ENCODE measurements around the gene KCNA1. TPM values are rescaled to one million over a fixed set of nuclear protein-coding genes. Genes with fewer than 3 reads are reported as not detected.
"Not testable (repeated sequence)": the region's sequence is repeated elsewhere in the genome, so short reads cannot be mapped to it uniquely, and the experiment has no call there.

KCNA1 gene
- 0.83 and 2.2 TPM in 2 replicates for total RNA-seq (2014; rRNA removed)
- polyA plus RNA-seq (2012), result 0.01 TPM

GRCh38 chr12:4909734-4910501, at the start of gene KCNA1:
TSS of gene KCNA1 (plus strand) at chr12:4909905. CDS start at chr12:4911379, 1,474 bp downstream.
- DNase-seq (ENCODE audit: low read depth), result no peak

DNA sequence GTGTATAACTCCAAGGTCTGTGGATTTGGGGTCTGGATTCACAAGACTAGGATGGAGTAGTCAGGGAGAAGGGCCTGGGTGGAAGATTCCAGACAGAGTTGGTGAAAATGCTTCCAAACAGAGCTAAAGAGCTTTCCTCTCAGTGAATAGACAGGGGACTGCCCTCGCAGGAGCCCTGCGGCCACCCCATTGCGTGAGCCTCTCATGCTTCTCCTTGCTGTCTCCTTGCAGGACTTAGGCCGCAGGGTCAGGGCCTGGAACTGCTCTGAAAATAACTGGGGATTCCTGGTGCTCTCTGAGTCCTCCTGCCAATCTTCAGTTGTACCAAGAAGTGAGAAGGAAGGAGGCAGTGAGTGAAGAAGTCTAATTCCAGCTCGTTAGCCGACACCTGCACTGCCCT, 49.0 kb upstream of the KCNA1 start:
- DNase-seq (ENCODE audit: low read depth), result no peak

- no peak for DNase-seq (ENCODE audit: low read depth)
Measured at GRCh38 chr12:4862809-4863208, 46.9 kb upstream of the KCNA1 start.

GRCh38 chr12:4864575-4864974, 45.1 kb upstream of the KCNA1 start:
- DNase-seq (ENCODE audit: low read depth), result no peak

DNA sequence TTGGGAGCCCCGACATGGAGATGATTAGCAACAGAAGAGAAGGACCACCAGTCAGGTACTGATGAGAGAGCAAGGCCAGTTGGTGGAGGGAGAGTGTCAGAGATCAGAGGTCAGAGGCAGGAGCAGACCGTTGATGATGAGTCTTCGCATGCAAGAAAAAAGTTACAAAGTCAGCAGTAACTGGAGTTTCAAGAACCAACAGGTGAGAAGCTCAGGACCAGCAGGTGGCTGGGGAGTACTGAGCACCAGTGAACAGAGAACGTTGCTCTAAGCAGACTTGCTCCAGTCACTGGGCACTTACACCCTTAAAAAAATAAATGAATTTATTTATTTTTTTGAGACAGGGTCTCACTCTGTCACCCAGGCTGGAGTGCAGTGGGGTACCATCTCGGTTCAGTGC, 44.5 kb upstream of the KCNA1 start:
- no peak for DNase-seq (ENCODE audit: low read depth)

DNA sequence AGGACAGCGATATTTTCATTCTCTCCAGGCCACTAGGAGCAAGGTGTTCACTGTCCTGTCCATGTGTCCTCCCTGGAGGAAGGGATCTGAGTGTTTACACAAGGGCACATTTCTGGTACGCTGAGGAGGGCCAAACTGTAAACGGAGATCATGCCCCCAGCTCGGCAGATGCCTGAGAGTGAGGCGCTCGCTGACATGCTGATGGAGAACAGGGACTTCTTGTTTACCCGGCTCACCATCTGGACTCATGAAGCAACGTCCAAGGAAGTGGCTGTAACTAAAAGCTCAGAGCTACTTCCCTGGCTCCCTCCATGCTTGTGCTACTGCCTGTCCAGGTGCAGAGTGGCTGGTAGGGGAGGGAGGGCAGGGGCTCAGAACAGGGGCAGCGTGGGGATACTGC, 43.4 kb upstream of the KCNA1 start:
- no peak for DNase-seq (ENCODE audit: low read depth)

GRCh38 chr12:4867384-4867783, 42.3 kb upstream of the KCNA1 start:
- no peak for DNase-seq (ENCODE audit: low read depth)

DNA sequence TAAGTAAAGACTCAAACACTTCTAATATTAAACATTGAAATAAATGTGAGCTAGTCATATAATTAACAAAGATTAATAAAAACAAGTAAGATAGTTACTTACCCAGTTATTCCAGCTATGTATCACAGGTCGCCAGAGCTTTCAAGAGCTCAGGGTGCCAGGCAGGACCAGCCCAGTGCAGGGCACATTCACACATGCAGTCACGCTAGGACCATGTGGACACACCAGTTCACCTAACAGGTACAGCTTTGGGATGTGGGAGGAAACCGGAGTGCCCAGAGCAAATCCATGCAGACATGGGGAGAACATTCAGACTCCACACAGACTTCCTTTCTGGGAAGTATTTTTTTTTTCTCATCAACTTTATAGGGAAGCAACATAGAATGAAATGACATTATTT, 39.3 kb upstream of the KCNA1 start:
- no peak for DNase-seq (ENCODE audit: low read depth)

DNA sequence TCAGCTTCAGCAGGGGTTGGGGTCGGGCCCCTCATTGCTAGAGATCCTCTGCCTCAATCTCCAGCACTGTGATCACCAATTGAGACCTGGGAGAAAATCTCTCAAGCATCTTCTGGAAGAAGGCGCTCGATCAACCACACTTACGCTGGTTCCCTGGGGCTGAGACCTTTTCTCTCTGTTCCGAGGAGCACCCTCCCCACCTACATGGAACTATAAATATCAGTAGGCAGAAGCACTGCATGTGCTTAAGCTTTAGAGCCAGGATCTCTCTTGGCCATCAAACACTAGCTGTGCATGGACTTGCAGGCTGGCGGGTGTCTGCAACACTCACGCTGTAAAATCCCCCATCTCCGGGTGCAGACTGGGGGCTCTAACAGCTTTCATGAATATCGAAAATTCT, 38.2 kb upstream of the KCNA1 start:
- DNase-seq (ENCODE audit: low read depth), result no peak

DNA sequence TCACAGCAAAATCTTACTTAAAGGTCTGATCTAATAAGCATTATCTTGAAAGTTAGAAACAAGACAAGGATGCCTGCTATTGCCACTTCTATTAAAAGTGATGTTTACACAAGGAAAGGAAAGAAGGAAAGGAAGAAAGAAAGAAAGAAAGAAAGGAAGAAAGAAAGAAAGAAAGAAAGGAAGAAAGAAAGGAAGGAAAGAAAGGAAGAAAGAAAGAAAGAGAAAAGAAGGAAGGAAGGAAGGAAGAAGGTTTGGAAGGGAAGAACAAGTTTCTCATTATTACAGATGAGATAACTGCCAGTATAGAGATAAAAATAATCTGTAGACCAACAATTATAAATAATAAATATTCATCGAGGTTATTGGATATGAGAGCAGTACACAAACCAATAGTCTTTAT, 35.8 kb upstream of the KCNA1 start:
- no peak for DNase-seq (ENCODE audit: low read depth)

DNA sequence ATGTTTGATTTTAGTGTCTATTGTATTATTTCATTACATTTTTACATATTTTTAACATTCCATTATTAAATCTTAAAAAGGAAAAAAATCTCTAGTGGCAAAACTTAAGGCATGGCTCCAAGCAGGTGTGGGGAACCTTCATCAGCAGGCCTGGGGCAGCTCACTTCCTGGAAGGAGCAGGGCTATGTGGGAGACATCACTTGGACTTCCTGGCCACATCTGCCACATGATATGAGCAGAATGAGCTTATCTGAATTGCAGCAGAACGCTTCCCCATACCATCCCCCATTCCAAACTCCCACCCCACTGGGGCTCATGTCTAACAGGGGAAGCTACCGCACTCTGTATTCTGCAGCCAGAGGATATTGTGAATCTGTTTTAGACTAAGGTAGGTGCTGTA, 35.0 kb upstream of the KCNA1 start:
- DNase-seq (ENCODE audit: low read depth), result no peak

DNA sequence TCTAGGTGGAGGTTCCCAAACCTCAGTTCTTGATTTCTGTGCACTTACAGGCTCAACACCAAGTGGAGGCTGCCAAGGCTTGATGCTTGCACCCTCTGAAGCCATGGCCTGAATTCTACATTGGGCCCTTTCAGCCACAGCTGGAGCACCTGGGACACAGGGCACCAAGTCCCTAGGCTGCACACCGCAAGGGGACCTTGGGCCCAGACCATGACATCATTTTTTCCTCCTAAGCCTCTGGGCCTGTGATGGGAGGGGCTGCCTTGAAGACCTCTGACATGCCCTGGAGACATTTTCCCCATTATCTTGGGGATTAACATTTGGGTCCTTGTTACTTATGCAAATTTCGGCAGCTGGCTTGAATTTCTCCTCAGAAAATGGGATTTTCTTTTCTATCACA, 30.2 kb upstream of the KCNA1 start:
- not testable (repeated sequence) for DNase-seq (ENCODE audit: low read depth)

DNA sequence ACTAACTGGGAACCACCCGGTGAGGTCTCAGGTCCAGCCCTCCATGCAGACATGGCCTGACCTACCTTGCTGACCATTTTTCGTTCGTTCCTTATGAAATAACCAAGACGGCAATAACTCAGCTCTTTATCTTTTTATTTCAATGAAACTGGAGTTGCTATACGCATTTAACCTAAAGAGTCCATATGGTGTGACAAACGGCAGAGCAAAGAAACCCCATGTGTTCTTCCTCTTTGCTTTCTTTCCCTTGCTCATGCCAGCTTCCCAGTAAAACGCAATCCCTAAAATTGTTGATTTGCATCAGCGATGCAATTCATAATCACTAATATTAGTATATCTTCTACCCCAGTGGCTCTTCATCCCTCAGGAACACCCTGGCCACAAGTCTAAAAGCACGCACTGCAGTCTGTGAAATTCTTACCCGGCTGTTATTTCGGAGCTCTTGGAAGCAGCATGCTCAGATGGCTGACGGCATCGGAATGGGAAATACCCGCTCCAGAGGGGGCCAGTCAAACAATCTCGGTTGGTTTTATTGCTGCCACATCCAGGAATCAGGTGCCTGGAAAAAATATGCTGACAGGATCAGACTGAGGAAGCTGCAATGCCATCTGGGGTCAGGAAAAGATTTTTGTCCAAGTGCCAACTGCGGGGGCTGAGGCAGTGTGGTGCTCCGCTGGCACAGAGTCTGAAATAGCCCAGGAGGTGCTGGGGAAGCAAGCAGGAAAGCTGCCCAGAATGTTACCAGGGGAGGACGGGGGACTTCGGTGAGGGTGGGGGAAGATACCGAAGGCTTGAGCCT, 28.2 kb upstream of the KCNA1 start:
- no peak for DNase-seq (ENCODE audit: low read depth)

DNA sequence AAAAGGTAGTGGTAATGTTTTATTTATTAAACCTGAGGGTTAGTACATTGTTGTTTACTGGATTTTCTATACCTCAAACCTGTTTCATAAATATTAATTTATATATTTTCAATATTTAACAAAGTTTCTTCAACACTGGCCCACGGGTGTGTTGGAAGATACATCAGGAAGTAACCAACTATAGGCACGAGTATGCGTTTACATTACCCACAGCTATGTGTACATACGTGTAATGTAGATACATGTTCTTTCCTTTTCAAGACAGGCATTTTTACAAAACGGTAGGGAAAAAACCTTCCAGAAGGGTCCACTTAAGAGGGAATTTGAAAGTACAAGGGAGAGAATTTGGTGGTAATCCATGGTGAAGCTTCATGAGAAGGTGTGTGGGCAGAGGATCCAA, 17.8 kb upstream of the KCNA1 start:
- DNase-seq (ENCODE audit: low read depth), result no peak

DNA sequence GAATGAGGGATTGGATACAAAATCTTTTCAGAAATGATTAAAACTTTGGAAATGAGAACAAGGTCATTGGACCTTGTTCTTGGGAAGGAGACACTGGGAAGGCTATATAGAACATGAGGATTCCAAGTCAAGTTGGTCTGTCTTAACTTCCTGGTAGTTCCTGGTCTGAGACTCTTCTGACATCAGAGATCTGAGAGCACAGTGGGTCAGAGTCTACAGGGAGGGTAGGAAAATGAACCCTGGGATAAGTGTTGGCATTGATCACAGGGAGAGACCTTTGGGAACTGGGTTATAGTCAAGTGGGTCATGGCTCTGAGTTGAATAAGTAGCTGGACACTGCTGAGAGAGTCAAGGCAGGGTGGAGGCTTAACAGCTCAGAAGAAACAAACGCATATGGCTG, 17.3 kb upstream of the KCNA1 start:
- DNase-seq (ENCODE audit: low read depth), result no peak

GRCh38 chr12:4894019-4894418, 15.7 kb upstream of the KCNA1 start:
- no peak for DNase-seq (ENCODE audit: low read depth)

DNA sequence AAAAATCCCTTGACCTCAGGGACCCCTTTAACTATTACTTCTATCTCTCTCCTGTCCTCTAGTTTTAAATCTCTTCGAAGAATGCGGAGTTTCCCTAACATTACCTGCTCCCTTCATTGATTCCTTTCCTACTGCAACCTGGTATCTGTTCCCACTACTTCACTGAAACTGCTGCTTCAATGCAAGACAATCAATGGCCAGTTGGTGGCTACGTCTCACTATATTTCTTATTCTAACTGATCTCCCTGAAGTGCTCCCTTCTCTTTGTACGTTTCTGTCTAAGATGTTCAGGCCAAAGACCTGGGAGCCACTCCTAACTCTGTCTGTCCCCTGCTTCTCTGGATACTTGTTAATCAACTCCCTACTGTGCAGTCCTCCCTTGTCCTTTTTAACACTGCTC, 10.3 kb upstream of the KCNA1 start:
- DNase-seq (ENCODE audit: low read depth), result no peak

DNA sequence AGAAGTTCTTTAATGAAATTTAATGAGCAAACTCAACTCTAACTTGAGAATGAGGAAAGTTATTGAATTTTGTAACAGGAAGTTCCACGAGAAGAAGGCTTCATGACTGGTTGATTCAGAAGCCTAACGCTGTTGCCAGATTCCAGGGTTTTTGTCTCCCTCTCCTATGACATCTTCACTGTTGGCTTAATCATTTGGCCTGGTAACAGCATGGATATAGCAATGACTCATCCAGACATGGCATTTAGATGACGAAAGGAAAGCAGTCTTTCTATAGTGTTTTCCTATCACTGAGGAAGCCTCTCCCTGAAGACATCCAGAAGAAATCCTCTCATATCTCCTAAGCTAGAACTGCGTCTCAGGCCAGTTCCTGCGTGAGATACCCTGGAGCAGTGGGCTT, 9.4 kb upstream of the KCNA1 start:
- peak; percentile 75 for DNase-seq (ENCODE audit: low read depth)

DNA sequence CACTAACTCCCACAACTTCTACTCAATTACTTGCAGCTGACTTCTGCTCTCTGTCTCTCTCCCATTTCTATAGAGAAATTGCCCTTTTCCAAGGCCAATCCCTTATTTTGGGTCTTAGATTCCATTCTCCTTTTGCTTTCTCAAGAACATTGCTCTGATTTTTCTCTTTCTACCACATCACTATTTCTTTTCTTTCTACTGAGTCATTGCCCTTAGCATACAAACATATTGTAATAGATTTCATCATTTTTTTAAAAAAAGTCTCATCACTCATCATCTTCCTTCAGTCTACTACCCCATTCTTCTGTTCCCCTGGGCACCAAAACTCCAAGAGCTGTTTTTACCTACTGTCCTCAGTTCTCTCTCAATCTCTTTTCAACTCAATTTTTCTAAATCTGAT, 4.4 kb upstream of the KCNA1 start:
- DNase-seq (ENCODE audit: low read depth), result no peak

DNA sequence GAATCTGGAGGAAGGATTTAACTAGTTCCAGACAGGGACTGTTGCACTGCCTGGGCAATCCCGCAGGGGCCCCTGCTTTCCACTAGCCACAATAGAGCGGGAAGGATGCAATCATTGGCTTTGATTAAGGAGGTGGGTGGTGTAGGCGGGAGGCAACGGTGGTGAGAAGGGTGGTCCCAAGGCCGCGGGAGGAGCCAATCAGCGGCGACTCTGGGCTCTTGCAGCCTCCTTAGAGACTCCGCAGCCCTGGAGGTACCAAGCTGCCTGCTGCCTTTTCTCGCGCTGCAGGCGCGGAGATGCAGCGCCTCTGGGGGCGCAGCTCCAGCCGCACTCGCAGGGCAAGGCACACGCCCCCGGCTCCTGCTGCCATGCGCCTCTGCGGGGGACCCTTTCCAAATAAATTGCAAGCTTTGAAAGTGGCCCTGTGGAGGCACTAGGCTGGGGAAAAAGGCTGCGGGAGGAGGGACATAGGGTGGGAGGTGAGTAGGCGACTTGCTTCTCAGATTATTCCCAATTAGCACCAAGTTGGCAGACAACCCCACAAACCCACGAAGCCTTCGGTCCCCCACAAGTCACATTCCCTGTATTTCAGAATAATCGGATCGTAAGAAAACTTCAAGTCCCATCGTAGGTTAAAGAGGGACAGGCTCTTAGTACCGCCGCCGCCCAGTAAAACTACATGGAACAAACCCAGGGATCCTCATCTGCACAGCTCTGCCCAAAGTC, 858 bp upstream of the KCNA1 start:
- peak; percentile 37 for DNase-seq (ENCODE audit: low read depth)

GRCh38 chr12:4909410-4909733, 333 bp upstream of the KCNA1 start:
- DNase-seq (ENCODE audit: low read depth), result no peak

DNA sequence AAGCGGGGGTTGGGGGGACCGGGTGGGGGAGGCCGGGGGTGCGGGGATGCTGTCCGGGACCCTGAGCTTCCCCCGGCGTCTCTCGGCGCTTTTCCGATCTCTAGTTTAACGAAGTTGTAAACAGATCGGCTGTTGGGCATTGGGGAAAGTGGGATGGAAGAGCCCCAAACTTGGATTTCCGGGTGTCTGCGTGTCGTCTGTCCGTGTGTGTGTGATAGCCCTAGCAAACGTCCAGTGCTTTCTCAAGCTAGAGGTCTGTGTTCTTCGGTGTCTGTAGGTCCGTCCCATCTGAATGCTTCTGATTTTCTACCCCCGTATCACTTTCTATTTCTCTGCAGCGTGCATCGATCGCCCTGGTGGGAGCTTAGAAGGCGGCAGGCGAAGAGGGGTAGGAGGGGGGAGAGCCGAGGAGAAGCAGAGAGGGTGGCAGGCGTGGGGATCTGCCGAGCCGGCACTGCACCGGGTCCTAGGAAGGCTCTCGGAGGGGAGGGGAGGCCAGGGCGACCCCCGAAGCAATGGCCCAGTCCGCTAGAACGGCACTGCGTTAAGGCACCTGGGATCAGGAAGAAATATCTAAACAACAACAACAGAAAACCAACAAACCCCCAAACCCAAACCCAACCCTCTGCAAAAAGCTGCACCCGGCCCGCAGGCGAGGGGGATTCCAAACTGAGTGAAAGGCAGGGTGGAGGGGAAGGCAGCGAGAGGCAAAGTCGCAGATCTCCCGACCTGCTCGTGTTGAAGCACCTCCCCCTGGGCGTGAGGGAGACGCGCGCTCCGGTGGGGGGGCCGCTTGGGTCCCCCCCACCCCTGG, 1.0 kb downstream of the KCNA1 start:
- DNase-seq (ENCODE audit: low read depth), result no peak

Data from LHCN-M2 (cell line).